Mesendoderm (in vitro differentiated cells): ENCODE measurements around the gene CPNE7. TPM values are rescaled to one million over a fixed set of nuclear protein-coding genes. Genes with fewer than 3 reads are reported as not detected.
A peak's percentile ranks its signal among the peaks of the same experiment; 100 is the strongest.

Experiments used
- DNase-seq: peaks from one replicate; pipeline ENCODE4 v3.0.0; 2013
- H2AK5ac ChIP-seq: 2 replicates; pipeline ENCODE4 v1.6.1; 2013; ENCODE audit warnings: low read length, inconsistent platforms
- H2BK120ac ChIP-seq: 2 replicates; pipeline ENCODE4 v1.6.1; 2013; ENCODE audit warnings: low read depth, mild to moderate bottlenecking, low read length, moderate library complexity, mixed read lengths
- H2BK15ac ChIP-seq: replicated peaks from 2 replicates; pipeline ENCODE4 v1.6.1; 2013; ENCODE audit warnings: low read depth, mild to moderate bottlenecking, moderate library complexity
- H2BK5ac ChIP-seq: 2 replicates; pipeline ENCODE4 v1.6.1; 2013; ENCODE audit warnings: low read length, inconsistent platforms
- H3K18ac ChIP-seq: 2 replicates; pipeline ENCODE4 v1.6.1; 2013; ENCODE audit warnings: mild to moderate bottlenecking, low read length, mixed read lengths
- H3K23ac ChIP-seq: one replicate; pipeline ENCODE4 v1.6.1; 2013; ENCODE audit warnings: low read length
- H3K27ac ChIP-seq: 2 replicates; pipeline ENCODE4 v1.5.1; 2013; ENCODE audit warnings: low read depth, mild to moderate bottlenecking, inconsistent platforms, low read length, moderate library complexity
- H3K27me3 ChIP-seq: 2 replicates; pipeline ENCODE4 v1.6.1; 2013; ENCODE audit warnings: low read length, control low read depth, mild to moderate bottlenecking, inconsistent platforms; ENCODE audit not compliant: insufficient read depth, poor library complexity
- H3K36me3 ChIP-seq: 2 replicates; pipeline ENCODE4 v1.6.1; 2013; ENCODE audit warnings: low read length, inconsistent platforms; ENCODE audit not compliant: control insufficient read depth, insufficient read depth
- H3K4ac ChIP-seq: one replicate; pipeline ENCODE4 v1.6.1; 2013; ENCODE audit warnings: low read depth, mild to moderate bottlenecking, low read length, moderate library complexity
- H3K4me1 ChIP-seq: 2 replicates; pipeline ENCODE4 v1.6.1; 2013; ENCODE audit warnings: low read depth, low read length, inconsistent platforms; ENCODE audit not compliant: control insufficient read depth
- H3K4me2 ChIP-seq: 2 replicates; pipeline ENCODE4 v1.6.1; 2013; ENCODE audit warnings: low read length
- H3K4me3 ChIP-seq: 2 replicates; pipeline ENCODE4 v1.5.1; 2013; ENCODE audit warnings: mild to moderate bottlenecking, low read length
- H3K56ac ChIP-seq: one replicate; pipeline ENCODE4 v1.6.1; 2013; ENCODE audit warnings: low read length
- H3K79me1 ChIP-seq: 2 replicates; pipeline ENCODE4 v1.6.1; 2013; ENCODE audit warnings: low read length, inconsistent platforms
- H3K79me2 ChIP-seq: 2 replicates; pipeline ENCODE4 v1.6.1; 2013; ENCODE audit warnings: mild to moderate bottlenecking, low read length; ENCODE audit not compliant: control insufficient read depth, insufficient read depth
- H3K9ac ChIP-seq: 2 replicates; pipeline ENCODE4 v1.6.1; 2013; ENCODE audit warnings: low read length, inconsistent platforms
- H4K5ac ChIP-seq: one replicate; pipeline ENCODE4 v1.6.1; 2013; ENCODE audit warnings: low read length
- H4K8ac ChIP-seq: one replicate; pipeline ENCODE4 v1.6.1; 2013; ENCODE audit warnings: low read depth, mild to moderate bottlenecking, control low read depth, low read length, moderate library complexity
- WGBS: extraction: QIAGEN DNeasy Blood & Tissue Kit; methylation state at CpG from one replicate; pipeline ENCODE4 v1.1.7; 2013; ENCODE audit warnings: low lambda C conversion rate, missing lambda C conversion rate; ENCODE audit not compliant: insufficient coverage; ENCODE audit errors: extremely low coverage; 5-methylcytosine and 5-hydroxymethylcytosine counted together
- polyA plus RNA-seq, 2 experiments: library from polyadenylated mRNA; stranded (reverse); fragments of 200-250 nt; gene quantifications; one replicate each; pipeline ENCODE4 v1.2.3, GENCODE V29; 2013

CPNE7 gene
- 1.5 TPM for polyA plus RNA-seq (2013, experiment 1 of 2)
- 0.95 TPM for polyA plus RNA-seq (2013, experiment 2 of 2)

GRCh38 chr16:89575247-89576152 lies at the start of gene CPNE7:
Gene CPNE7, plus strand, starts transcription at chr16:89575758. Its CDS starts 140 bp downstream, at chr16:89575898.
- Histone ChIP-seq H2BK15ac (no peak within 1 kb of the TSS), H3K79me1 (no peaks in the 10 kb centered on the region), H2BK120ac (no peak within 1 kb of the TSS), H3K23ac (peak within 1 kb of the TSS; percentile 80), H3K4me2 (peak within 1 kb of the TSS; percentile 78), H3K9ac (peak within 1 kb of the TSS; percentile 66), H3K36me3 (no peaks in the 10 kb centered on the region), H3K27ac (no peak within 1 kb of the TSS), H3K18ac (no peak within 1 kb of the TSS), H4K8ac (no peak within 1 kb of the TSS), H3K79me2 (no peaks in the 10 kb centered on the region), H2BK5ac (no peak within 1 kb of the TSS), H3K27me3 (peaks cover 9% of the 10 kb centered on the region), H2AK5ac (no peak within 1 kb of the TSS), H3K4me3 (peak within 1 kb of the TSS; percentile 38), H3K4me1 (no peaks in the 10 kb centered on the region), H4K5ac (no peak within 1 kb of the TSS), H3K56ac (peak within 1 kb of the TSS; percentile 88), H3K4ac (peak within 1 kb of the TSS; percentile 2)
- no CpG with 5 or more reads among the region's 103 CpGs for WGBS
- DNase-seq, result no peak

GRCh38 chr16:89529097-89529496 lies 46.5 kb upstream of the CPNE7 start:
- no peak overlapping the region for H4K8ac ChIP-seq
- H3K36me3 ChIP-seq, result peaks cover 24% of the 10 kb centered on the region
- H2BK15ac ChIP-seq, result no peak overlapping the region
- H2AK5ac ChIP-seq, result no peak overlapping the region
- no peak overlapping the region for H3K56ac ChIP-seq
- no peak overlapping the region for H3K9ac ChIP-seq
- H3K27ac ChIP-seq, result no peak overlapping the region
- WGBS, result no CpG with 5 or more reads among the region's 16 CpGs
- no peak for DNase-seq
- H4K5ac ChIP-seq, result no peak overlapping the region
- H3K18ac ChIP-seq, result no peak overlapping the region
- H2BK5ac ChIP-seq, result no peak overlapping the region
- no peaks in the 10 kb centered on the region for H3K79me1 ChIP-seq
- no peaks in the 10 kb centered on the region for H3K4me1 ChIP-seq
- no peak overlapping the region for H3K4me2 ChIP-seq
- H3K27me3 ChIP-seq, result no peaks in the 10 kb centered on the region
- no peak overlapping the region for H3K23ac ChIP-seq
- no peak overlapping the region for H2BK120ac ChIP-seq
- no peaks in the 10 kb centered on the region for H3K79me2 ChIP-seq
- no peak overlapping the region for H3K4me3 ChIP-seq
- H3K4ac ChIP-seq, result no peak overlapping the region

- H3K79me1 ChIP-seq, result peaks cover 5% of the 10 kb centered on the region
- no peak overlapping the region for H2BK5ac ChIP-seq
- no peak overlapping the region for H3K4me3 ChIP-seq
- no peak overlapping the region for H3K18ac ChIP-seq
- no peak overlapping the region for H3K27ac ChIP-seq
- no peak overlapping the region for H3K4ac ChIP-seq
- H4K5ac ChIP-seq, result no peak overlapping the region
- H2BK120ac ChIP-seq, result no peak overlapping the region
- no CpG with 5 or more reads among the region's 37 CpGs for WGBS
- no peak overlapping the region for H3K4me2 ChIP-seq
- H3K9ac ChIP-seq, result no peak overlapping the region
- no peaks in the 10 kb centered on the region for H3K79me2 ChIP-seq
- no peak overlapping the region for H2BK15ac ChIP-seq
- H2AK5ac ChIP-seq, result no peak overlapping the region
- no peak overlapping the region for H3K23ac ChIP-seq
- no peaks in the 10 kb centered on the region for H3K4me1 ChIP-seq
- H3K27me3 ChIP-seq, result no peaks in the 10 kb centered on the region
- H3K56ac ChIP-seq, result no peak overlapping the region
- H3K36me3 ChIP-seq, result peaks cover 23% of the 10 kb centered on the region
- DNase-seq, result no peak
- H4K8ac ChIP-seq, result no peak overlapping the region
Observed at GRCh38 chr16:89530401-89531381, 44.9 kb upstream of the CPNE7 start.

- Histone ChIP-seq H3K56ac (no peak overlapping the region), H3K4ac (no peak overlapping the region), H3K27ac (no peak overlapping the region), H2BK5ac (no peak overlapping the region), H4K8ac (no peak overlapping the region), H3K4me2 (no peak overlapping the region), H2AK5ac (no peak overlapping the region), H3K79me1 (peaks cover 5% of the 10 kb centered on the region), H3K4me1 (no peaks in the 10 kb centered on the region), H3K23ac (no peak overlapping the region), H2BK15ac (no peak overlapping the region), H3K36me3 (peaks cover 22% of the 10 kb centered on the region), H4K5ac (no peak overlapping the region), H3K9ac (no peak overlapping the region), H3K79me2 (no peaks in the 10 kb centered on the region), H3K4me3 (no peak overlapping the region), H2BK120ac (no peak overlapping the region), H3K18ac (no peak overlapping the region), H3K27me3 (no peaks in the 10 kb centered on the region)
- WGBS, result no CpG with 5 or more reads among the region's 31 CpGs
- no peak for DNase-seq
Observed at GRCh38 chr16:89531821-89532526, 43.6 kb upstream of the CPNE7 start.

GRCh38 chr16:89534252-89534756 lies 41.3 kb upstream of the CPNE7 start:
- H2AK5ac ChIP-seq, result no peak overlapping the region
- H3K4me1 ChIP-seq, result no peaks in the 10 kb centered on the region
- H4K5ac ChIP-seq, result no peak overlapping the region
- no peak overlapping the region for H3K27ac ChIP-seq
- H3K9ac ChIP-seq, result no peak overlapping the region
- H2BK5ac ChIP-seq, result no peak overlapping the region
- no peaks in the 10 kb centered on the region for H3K79me2 ChIP-seq
- no CpG with 5 or more reads among the region's 11 CpGs for WGBS
- H3K4me2 ChIP-seq, result no peak overlapping the region
- DNase-seq, result no peak
- H3K18ac ChIP-seq, result no peak overlapping the region
- no peak overlapping the region for H3K4me3 ChIP-seq
- no peak overlapping the region for H2BK15ac ChIP-seq
- H3K79me1 ChIP-seq, result peaks cover 5% of the 10 kb centered on the region
- no peak overlapping the region for H3K56ac ChIP-seq
- no peak overlapping the region for H4K8ac ChIP-seq
- H3K4ac ChIP-seq, result no peak overlapping the region
- no peaks in the 10 kb centered on the region for H3K27me3 ChIP-seq
- H3K23ac ChIP-seq, result no peak overlapping the region
- peaks cover 21% of the 10 kb centered on the region for H3K36me3 ChIP-seq
- H2BK120ac ChIP-seq, result no peak overlapping the region
